Germinal center (tissue), 1 donor: Measurements from ENCODE around the gene CFAP70.

Experiments
- DNase-seq: peaks from one replicate; pipeline ENCODE4 v3.0.0; 2012; ENCODE audit warnings: mixed read lengths, low spot score

CFAP70 gene

GRCh38 chr10:73252445-73253224, 106.0 kb downstream of the CFAP70 start, which contains the start of gene MRPS16:
Gene MRPS16 (minus strand): TSS chr10:73252644. CDS start chr10:73252482, 162 bp downstream.
- DNase-seq: peak; percentile 92

- DNase-seq: no peak
Observed at GRCh38 chr10:73251683-73252444, 106.8 kb downstream of the CFAP70 start.

GRCh38 chr10:73248259-73248724, 110.4 kb downstream of the CFAP70 start:
- DNase-seq: no peak

- no peak for DNase-seq
Observed at GRCh38 chr10:73247509-73248258, 111.0 kb downstream of the CFAP70 start.

- DNase-seq: peak; percentile 93
Observed at GRCh38 chr10:73246646-73247508, 111.8 kb downstream of the CFAP70 start, which contains the start of gene DNAJC9. Gene DNAJC9 (minus strand): TSS chr10:73247255. CDS start chr10:73247189, 66 bp downstream.

GRCh38 chr10:73246322-73246645, 112.4 kb downstream of the CFAP70 start:
- DNase-seq: no peak

- no peak for DNase-seq
Observed at GRCh38 chr10:73244866-73245477, 113.7 kb downstream of the CFAP70 start.

GRCh38 chr10:73239908-73240307, 118.8 kb downstream of the CFAP70 start:
- DNase-seq: no peak

- no peak for DNase-seq
Observed at GRCh38 chr10:73238990-73239566, 119.6 kb downstream of the CFAP70 start.

GRCh38 chr10:73234695-73235094, 124.0 kb downstream of the CFAP70 start:
- no peak for DNase-seq

- no peak for DNase-seq
Observed at GRCh38 chr10:73233883-73234282, 124.8 kb downstream of the CFAP70 start.

GRCh38 chr10:73232887-73233286, 125.8 kb downstream of the CFAP70 start:
- DNase-seq: no peak

GRCh38 chr10:73229567-73229966, 129.1 kb downstream of the CFAP70 start:
- DNase-seq: no peak

- DNase-seq: no peak
Observed at GRCh38 chr10:73228247-73228646, 130.4 kb downstream of the CFAP70 start.

- DNase-seq: no peak
Observed at GRCh38 chr10:73226663-73227062, 132.0 kb downstream of the CFAP70 start.

- DNase-seq: no peak
Observed at GRCh38 chr10:73225518-73225917, 133.1 kb downstream of the CFAP70 start.

- DNase-seq: no peak
Observed at GRCh38 chr10:73220989-73221388, 137.7 kb downstream of the CFAP70 start.

GRCh38 chr10:73219384-73219783, 139.3 kb downstream of the CFAP70 start:
- DNase-seq: no peak

GRCh38 chr10:73218431-73219191, 140.1 kb downstream of the CFAP70 start:
- DNase-seq: peak; percentile 18

- no peak for DNase-seq
Observed at GRCh38 chr10:73217628-73218027, 141.0 kb downstream of the CFAP70 start.
